Gastrocnemius medialis (tissue), 4 donors: Measurements from ENCODE around the gene MYO7A.

Experiments used
- CTCF ChIP-seq, 5 experiments: fragments of 450-650 bp in 3 of 5; fragments of 200-600 bp in 2 of 5; sonication (generic) in 2 of 5; IDR thresholded peaks in 4 of 5; conservative IDR thresholded peaks in 1 of 5; 1 replicate in 4 of 5; 2 replicates in 1 of 5; pipeline ENCODE4 v1.5.1; 2016 to 2019; ENCODE audit warnings: antibody characterized with exemption in 5 of 5, mild to moderate bottlenecking in 3 of 5, moderate library complexity in 3 of 5
- POLR2A ChIP-seq, 2 donors: fragments of 450-650 bp; IDR thresholded peaks; one replicate each; pipeline ENCODE4 v1.6.1; 2017; ENCODE audit warnings: antibody characterized with exemption in 2 of 2, mild to moderate bottlenecking in 2 of 2, moderate library complexity in 2 of 2

DNA sequence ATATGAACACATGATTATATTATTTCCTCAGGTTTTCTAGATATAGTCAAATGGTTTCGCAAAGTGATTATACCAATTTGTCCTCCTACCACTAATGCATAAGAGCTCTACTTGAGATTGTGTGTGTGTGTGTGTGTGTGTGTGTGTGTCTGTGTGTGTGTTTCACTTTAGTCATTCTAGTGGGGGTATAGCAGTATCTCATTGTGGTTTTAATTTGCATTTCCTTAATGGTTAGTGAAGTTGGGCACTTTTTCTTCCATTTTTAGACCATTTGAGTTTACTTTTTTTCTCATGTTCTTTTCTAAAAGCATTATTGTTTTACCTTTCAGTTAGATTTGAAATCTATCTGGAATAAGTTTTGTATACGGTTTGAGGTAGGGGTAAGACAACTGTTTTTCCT lies 48.4 kb upstream of the MYO7A start:
- TF ChIP-seq CTCF (IDR thresholded peaks at IDR 0.05 in 4 of 5, conservative IDR thresholded peaks at IDR 0.05 in 1 of 5) (no peak), POLR2A (IDR thresholded peaks at IDR 0.05) (no peak)
